RPMI8226 (cell line): ENCODE data around the gene FTCDNL1.

Experiments
- DNase-seq: peaks from one replicate; pipeline ENCODE4 v3.0.0-alpha.2; 2015

The FTCDNL1 gene

DNA sequence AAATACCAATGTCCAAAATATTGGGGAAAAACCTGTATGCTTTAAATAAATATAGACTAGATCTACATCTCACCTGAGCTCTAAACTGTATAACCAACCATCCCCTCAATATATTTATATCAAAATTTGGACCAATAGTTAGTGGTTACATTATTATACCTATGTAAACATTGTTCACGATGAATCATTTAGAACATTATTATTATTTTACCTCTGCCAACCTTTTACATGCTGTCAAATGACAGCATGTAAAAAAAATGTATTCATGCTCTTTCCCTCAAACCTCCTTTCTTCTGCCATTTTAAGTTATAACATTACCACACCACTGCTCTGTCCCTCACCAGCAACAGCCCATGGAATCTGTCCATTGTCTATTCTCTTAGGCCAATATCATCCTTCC, 9.6 kb downstream of the FTCDNL1 start:
- DNase-seq = no peak

DNA sequence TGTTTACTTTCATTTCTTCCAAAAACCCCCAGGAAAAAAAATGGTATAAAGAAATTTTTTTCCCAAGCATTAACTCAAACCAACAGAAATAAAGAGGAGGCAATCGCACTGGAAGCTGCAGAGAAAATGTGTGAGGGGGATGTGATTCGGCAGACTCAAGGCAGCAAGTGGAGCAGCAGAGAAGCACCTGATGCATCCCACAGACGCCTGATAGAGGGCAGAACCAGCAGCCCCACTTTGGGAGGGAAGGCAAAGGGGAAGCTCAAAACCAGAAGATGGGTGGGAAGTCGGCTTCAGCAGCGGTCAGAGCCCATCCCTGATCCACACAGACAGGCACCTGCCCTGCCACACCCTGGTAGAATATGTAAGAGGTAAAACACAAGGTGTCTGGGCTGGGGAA, 12.6 kb downstream of the FTCDNL1 start:
- DNase-seq = no peak

DNA sequence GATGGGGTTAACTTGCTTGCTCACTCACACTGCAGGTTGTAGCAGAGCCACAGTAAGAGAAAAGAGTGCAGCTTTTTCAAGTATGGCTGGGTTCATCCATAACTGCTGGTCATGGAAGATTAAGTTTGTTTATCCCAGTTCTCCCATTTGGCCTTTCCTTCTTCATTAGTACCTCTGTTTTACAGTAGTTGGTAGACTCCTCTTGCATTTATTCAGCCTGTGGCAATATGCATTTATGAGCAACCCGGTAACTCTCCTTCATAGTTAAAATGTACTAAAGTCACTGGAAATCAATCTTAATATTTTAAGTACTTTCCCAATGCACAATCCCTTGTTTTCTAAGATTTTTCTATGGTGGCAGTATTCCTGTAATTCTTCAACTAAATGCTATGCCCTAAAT, 14.0 kb downstream of the FTCDNL1 start:
- DNase-seq = no peak

DNA sequence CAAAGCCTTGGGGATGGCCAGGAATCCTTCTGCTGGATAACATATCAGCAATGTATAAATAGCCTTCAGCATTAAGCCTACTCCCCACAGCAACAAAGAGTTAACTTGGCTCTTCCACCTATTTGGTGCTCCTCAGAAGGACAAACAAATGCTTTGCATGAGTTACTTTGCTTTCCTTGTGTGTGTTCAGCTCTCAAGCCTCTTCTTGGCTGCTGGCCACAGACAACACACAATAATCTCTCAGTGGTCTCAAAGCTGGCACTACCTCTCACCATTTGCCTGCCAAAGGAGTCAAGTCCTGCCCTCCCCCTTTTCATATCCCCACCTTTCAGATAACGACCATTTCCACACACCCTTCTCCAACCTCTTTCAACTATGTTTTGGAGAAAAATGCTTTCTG, 17.5 kb downstream of the FTCDNL1 start:
- no peak for DNase-seq

DNA sequence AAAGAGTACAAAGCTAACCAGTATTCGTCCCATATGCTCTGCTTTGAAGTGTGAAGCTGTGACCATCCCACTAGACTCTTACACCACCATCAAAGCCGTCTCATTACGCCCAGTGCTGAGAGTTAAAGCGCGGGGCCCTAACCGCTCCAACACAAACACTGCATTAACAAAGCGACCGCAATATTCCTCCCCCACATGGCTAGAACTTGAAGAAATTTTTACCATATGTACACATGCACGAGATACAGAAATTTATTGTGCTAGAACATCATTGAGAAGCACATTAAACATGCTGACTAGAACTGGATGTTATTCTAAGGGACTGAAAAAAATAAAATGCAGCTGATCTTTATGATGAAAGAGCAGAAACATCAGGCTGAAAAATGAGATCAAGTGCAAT, 20.5 kb downstream of the FTCDNL1 start:
- no peak for DNase-seq

DNA sequence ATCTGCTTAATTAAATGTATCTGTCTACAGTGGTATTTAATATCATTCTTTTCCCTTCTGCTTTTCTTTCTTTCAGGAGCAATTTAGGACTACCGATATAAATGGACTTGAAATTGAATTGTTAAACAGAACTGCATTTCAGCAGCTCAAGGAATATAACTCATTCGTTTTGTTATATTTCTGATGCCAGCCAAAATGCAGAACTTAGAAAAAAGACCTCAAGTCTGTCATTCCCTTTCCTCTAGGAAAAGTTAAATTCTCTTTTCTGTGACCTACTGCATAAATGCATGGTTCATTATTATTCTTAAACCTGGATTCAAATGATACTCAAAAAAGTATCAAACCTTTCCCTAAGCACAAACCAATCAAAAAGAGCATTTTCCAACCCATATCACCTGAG, 21.4 kb downstream of the FTCDNL1 start:
- no peak for DNase-seq

DNA sequence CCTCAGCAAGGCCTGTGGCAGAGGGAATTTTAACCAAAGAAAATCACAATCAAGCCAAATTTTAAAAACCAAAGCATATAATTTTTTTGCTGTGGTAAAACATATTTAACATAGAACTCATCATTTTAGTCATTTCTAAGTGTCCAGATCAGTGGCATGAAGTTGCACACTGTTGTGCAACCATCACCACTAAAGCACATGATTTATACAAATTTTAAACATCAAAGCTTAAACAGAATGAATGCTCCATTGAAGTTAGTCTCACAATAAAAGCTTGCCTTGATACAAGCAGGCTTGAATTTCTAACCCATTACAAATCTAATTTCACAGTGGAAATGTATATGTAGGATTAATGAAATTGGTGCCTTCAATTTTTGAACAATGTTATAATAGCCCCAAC, 31.2 kb downstream of the FTCDNL1 start:
- DNase-seq = no peak

DNA sequence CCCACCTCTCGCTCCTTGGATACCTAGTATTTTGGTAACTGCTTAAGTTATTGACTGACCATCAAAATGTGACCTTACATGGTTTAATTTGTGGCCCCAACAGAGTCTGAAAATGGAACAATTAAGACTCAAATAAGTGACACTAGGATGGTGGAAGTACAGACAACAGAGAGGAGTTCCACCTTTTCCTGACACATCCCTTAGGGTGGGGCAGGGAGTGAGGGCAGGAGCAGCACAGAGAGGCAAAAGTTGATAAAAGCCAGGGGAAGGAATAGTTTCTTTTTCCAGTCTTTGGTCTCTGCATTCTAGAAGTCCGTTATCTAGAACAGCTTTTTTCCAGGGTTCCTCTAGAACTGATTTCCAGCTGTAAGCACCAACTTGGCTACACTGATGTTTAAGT, 32.2 kb downstream of the FTCDNL1 start:
- DNase-seq = no peak

DNA sequence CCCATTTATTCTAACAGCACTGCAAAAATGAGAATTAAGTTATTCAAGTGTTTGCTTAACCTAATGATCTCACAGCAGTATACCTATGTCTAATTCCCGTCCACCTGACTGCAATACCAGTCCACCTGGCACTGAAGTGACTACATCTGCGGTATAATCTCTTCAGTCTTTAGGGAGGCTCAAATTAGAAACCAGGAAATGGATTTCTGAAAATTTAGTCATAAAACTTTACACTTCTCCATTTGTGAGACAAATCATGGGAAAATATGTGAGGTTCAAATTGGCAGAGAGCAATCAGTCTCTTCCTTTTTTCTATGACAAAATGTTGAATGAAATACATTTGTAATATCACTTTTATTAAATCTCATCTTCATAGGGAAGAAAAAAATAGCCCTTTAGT, 33.0 kb downstream of the FTCDNL1 start:
- no peak for DNase-seq

DNA sequence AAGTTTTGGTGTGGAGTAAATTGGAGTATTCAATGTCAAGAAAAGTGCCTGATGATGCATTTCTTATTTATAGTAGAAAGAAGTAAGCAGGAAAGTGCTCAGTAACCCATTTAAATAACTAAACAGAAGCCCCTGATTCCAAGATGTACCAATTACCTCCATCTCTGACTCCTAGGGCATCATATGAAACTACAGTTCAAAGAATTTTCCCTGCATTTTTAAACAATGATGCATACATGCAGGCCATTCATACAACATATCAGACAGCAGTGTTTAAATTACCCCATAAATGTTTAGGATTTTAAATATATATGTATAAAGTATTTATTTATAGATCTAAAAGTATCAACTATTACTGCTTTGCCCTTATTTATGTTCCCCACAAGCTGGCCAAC, 36.2 kb downstream of the FTCDNL1 start:
- no peak for DNase-seq

DNA sequence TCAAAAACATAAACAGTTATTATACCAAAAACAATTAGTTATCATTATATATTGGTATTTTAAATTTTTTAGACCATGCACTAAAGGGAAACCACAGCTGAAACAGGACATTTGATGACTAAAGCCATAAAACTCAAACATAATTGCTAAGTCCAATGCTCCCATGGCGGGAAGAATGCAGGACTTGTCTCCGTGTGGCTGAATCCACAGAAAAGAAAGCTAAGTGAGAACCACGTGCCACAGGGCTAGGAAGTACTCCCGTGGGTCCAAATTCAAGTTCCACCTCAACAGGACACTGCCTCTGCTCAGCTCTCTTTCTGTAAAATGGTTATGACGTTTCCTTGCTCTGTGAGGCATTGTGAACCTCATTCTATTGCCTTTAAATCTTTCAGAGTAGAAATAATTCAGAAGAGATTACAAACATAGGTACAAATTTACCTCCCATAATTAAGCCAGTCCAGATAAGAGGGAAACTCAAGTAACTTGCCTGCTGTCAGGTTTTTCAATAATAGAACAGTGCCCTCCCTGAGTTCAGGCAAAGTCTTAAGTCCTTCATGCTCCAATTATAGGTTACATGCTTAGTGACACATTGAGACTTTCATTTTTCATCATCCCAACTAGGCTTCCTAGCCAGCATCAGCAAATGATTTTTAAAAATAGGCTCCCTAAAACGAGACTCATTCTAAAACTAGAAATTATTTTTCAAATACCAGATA, 36.7 kb downstream of the FTCDNL1 start:
- no peak for DNase-seq

DNA sequence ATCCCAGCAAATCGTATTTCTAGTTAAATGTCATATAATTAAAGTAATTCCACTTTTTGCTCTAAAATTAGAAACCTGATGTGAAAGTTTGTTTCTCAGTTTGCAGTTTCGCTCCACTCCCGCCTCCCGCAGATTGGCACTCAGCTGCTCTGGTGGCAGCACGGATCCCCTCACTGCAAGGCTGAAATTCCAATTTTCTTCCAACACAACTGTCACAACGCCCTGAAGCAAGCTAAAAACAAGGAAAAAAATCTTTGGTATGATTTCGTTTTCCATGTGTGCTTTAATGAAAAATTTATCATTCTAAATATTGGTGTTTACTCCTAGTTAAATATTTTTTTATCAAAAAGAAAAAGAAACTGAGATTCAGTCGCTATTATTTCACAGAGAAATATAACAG, 38.5 kb downstream of the FTCDNL1 start:
- no peak for DNase-seq

DNA sequence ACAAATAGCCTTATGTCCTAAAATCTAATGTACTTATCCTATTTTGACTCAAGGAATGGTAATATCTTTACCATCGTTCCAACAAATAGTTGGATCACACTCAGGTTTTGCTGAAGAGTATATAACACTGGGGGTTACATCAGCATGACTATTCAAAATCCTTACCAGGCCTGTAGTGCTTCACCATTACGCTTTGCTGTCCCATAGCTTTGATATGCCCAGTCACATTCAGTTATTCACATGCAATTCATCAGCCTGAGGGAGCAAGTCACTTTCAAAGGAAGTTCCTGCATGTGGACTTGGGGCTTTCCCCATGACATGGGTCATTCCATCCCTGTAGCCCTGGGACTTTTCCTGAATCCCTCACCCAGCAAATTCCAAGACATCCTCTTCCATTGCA, 39.6 kb downstream of the FTCDNL1 start:
- no peak for DNase-seq

DNA sequence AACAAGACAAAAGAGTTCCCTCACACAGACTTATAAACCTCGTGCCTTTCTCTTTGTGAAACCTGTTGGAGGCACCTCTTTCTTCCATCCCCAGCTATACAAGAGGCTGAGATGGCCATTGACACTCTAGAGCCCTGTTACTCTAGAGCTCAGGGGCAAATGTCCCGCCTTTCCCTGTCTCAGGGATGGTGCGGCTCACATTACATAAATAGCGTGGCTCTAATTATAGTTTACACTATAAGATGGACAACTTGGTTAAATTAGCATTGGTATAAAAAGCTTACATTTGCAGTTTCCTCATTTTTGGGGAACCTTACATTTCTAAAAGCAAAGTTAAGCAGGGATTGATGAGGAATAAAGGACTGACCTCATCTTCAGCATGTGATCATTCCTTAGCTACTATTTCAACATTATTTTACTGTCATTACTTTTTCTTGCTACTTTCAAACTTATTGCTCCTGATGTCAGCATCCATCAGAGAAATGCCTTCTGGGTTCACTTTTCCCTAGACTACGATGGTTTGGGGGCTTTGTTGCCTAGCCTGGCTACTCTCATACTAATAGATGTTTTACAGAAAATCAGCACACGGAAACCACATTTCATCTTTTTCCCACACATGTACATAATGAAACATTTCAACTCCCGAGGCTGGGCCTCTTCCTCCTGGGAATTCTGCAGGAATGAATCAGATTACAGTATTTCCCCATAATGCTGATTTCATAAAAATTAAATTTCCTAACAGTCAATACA, 40.4 kb downstream of the FTCDNL1 start:
- no peak for DNase-seq

DNA sequence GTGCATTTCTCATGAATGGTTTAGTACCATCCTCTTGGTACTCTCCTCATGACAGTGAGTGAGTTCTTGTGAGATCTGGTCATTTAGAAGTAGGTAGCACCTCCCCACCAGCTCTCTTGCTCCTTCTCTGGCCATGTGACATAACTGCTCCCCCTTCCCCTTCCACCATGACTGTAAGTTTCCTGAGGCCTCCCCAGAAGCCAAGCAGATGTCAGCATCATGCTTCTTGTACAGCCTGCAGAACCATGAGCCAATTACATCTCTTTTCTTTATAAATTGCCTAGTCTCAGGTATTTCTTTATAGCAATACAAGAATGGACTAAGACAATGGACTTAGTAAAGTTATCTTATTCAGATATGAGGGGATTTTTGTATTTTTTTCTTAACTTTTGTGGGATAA, 43.0 kb downstream of the FTCDNL1 start:
- DNase-seq = no peak

DNA sequence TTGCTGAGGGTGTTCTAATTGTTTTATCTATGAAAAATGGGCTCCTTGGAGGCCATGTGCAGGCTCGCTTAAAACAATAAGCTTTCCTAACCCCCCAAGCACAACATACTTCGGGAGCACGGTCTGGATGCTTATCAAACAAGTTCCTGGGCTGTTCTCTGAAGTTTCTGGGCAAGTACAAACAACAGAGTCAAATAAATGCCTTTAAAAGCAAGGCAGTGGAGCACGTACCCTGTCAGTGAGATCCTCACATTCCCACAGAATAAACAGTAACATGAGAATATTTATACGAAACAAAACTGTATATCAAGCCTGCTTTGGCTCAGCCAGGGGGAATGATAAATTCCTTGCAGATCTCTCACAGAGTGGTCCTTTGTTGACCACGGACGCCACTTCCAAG, 44.8 kb downstream of the FTCDNL1 start:
- no peak for DNase-seq

DNA sequence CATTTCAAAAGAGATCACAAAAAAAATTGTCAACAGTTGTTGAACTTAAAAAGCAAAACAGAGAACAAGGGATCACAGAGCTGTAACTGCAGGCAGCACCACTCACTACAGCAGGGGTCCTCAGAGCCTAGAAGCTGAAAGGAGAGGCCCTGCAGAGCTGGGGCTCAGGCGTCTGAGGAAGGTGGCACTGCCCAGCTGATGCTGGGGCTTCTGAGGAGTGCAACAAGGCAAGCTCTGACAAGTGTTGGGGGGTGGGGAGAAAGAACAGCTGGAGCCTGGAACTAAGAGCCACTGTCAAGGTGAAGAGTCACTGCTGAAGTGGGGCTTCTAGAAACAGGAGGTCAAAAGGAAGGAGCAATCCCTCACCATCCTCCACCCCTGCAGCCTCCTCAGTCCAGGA, 46.2 kb downstream of the FTCDNL1 start:
- no peak for DNase-seq

DNA sequence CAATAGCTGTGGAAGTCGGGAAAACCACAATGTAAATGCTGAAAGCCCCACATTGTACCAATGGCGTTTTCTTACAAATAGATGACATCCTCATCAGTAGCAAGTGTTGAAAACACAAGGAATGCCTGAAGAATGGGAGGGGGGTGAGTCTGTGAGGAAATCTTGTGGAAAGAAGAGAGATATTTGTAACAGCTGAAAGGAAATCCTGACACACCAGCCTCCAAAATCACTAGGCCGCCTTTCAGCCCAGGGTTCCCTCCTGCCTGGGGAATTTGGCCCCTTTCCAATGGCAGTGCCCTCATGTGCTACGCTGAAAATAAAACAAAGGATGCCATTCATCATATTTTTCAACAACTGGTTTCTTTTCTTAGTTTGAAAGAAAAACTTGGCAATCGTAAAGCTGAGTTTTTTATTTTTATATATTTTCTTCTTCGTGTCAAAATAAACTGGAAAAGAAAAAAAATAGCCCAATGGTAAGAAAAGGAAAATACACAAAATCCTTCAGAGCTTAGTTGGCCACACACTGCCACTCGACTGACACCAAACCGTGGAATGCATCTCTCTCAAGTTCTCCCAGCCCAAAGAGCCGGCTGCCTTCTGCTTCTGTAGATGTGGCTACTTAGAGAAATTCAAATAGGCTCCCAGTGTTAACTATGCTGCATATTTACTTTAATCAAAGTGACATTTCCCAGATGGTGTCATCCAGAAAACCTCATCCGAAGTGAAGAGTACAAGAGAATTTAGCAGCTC, 52.0 kb downstream of the FTCDNL1 start:
- no peak for DNase-seq

DNA sequence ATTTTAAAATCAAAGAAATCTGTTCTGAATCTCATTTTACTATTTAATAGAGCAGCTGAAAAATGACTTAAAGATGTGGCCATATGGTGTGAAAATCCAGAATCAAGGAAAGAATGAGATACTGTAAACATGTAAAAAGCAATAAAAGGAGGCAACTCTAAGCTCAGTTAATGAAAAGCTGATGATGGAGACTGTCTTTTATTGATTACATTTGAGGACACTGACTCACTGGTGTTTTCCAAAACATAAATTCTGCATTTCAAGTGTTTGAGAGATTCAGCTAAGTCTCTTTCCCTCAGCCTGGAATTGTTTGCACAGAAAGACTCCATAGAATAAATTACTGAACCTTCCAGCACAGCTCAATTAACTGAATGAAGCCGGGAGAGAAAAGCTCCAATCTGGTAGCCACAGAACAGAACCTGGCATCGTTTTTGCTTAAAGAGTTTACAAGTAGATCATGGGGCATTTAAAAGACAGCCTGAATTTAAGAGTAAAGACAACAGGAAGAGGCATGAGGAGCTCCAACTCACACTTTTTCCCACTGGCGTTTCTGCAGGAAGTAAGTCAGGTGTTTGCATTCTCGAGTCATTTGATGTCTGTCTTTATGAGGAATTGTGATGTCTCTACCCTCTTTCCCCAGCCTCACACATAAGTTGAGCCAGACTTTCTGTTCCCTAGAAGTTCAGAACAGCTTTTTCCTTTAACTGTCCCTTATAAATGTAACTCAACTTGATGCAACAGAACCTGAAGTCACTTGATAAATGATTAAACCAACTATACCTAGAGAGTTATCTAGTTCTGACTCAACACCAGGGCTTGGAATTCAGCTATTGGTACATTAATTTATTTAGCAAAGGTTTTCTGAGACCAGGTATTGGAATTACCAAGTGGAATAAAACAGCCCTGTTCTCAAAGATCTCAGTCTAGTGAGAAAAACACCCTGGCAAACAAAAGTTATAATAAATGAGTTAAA, 53.3 kb downstream of the FTCDNL1 start:
- DNase-seq = no peak

DNA sequence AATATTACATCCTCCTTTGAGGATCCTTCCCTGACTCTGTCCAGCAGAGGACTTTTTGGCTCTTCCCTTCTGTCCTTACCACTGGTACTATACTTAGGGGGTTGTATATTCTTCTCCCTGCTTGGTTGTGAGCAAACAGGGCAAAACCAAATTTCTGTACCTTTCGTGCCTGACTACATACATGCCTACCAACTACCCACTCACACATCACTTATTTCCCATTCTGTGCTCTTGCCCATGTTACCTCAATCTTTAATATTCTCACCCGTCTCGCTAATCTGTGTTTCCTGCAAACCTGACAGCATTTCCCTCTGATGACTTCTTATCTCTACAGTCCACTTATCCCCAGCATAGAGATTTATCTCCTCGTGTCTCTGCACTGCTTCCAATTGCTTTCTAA, 58.6 kb downstream of the FTCDNL1 start:
- DNase-seq = no peak

DNA sequence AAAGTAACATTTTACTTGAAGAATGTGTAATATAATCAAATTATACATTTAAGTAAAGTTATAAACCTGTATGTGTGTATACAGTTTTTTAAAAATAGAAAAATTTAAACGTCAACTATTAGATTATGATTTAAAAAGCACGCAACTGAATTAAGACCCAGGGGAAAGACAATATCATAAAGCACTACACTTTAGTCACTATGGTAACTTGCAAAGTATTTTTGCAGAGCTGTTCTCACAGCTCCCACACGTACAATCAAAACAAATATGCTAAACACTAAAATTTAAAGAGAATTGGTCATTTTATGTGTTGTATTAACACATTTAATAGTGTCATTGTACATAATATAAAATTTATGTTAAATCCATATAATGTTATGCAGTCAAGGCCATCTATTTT, 59.7 kb downstream of the FTCDNL1 start:
- DNase-seq = no peak

DNA sequence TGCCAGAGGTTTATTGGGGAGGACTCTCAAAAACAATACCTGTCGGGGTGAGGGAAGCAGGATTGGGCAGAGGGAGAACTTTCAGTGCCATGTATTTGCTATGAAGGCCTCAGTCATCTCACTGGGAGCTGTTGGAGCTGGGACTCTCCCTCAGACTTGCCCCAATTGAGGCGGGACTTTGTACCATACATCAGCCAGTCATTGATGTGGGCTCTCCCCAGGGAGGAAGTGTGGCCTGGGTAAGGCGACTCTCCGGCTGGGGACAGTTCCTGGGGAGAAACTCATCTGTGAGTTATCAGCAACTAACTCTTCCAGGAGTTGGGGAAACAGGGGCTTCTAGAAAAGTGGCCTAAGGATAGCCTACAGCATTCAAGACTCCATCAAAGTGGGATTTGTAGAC, 66.5 kb downstream of the FTCDNL1 start:
- DNase-seq = no peak

DNA sequence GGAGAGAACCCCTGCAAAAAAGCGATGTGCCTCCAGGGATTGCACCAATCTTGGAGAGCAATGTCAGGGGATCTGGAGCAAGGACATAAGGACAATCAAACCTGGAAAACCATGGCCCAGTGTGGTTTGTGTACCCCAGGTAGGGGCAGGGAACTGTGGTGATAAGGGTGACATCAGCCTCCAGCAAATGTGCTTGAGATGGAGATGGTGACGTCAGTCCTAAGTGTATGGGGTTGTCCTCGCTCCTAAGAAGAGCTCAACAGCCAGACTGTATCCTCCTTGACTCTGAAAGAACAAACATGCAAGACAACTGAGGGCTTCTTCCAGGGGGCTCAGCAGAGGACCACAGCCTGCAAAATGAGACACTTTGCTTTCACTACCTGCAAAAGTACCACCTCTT, 71.4 kb downstream of the FTCDNL1 start:
- no peak for DNase-seq
